Fibroblast of skin of right quadriceps (primary cell): ENCODE results near the gene COQ3.

Experiments used
- DNase-seq: peaks from one replicate; pipeline ENCODE4 v3.0.0-alpha.2; 2013

Gene COQ3

DNA sequence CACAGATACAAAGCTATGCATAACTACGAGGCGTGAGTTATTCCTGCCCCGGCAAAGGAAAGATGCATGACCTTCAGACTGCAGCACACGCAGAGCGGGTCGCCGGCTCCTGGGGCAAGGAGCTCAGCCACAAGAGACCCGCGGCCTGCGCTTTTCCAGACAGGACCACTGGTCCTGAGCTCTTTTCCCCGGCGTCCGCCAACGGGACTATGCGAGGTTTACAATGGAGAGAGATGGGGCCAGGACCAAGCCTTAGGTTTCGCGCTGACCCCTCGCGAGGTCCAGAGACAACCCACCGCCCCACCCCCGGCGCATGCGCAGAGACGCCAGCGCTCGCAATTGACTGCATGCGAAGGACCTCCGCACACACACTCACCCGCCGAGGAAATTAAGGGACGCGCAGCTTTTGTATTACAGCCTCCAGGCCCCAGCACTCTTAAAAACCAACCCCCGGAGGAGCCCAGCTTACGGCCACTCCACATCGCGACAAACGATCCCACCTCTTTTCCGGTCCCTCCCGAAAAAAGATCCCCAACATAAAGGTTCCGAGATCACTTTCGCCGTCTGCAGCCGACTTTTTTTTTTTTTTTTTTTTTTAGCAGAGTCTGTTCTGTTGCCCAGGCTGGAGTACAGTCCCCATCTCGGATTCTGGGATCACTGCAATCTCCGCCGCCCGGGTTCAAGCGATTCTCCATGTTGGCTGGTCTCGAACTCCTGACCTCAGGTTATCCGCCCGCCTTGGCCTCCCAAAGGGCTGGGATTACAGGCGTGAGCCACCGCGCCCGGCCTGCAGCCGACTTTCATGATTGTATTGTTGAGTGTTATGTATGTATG lies at the start of gene COQ3:
Gene COQ3, minus strand, starts transcription at position 498 of the 834 bp plus-strand sequence. Its CDS starts 16 bp downstream, at position 482.
- DNase-seq = peak; percentile 77

DNA sequence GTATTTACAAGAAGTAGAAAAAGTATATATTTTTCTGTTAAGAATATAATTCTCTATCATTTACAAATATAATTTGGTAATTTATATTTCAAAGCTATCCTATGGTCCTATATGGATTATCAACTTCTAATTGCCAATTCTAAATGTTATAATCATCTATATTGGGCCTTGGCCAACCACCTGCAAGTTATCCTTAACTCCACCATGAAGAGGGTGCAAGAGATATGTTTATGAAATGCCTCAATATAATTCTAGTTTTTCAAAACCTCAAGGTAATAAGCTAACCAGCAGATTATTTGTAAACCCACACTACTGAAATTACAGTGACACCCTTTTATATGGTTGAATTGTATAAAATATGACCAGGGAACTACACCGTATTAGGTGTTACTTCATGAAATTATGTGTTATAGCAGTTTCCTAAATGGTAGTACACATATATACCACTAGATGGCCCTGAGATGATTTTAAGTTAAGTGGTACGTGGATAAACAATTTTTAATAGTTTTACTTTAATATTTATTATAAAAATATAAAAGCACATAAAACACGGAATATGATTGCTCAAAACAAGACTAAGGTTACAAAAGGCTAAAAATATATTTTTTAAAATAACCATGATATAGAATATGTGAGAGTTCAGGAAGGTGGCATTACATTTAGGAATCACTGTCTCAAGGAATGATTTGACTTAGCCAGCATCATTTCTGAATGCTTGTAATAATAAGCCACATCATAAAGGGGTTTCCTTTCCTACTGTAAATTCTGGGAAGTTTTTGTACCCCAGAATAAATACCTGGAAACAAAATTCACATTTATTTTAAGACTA lies 40.9 kb upstream of the COQ3 start:
- DNase-seq = peak; percentile 20

DNA sequence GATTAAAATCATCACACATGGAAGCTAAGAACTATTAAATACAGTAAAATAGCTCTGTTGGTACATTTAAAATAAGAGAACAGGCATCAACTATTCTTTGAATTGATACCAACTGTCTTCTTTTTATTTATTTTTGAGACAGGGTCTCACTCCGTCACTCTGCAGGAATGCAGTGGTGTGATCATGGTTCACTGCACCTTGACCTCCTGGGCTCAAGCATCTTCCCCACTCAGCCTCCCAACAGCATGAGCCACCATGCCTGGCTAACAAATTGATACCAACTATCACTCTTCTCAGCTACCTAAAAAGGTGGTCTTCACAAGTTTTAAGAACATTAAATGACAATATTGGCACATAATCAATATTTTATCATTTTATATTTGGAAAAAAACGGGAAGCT lies 38.9 kb upstream of the COQ3 start:
- no peak for DNase-seq

DNA sequence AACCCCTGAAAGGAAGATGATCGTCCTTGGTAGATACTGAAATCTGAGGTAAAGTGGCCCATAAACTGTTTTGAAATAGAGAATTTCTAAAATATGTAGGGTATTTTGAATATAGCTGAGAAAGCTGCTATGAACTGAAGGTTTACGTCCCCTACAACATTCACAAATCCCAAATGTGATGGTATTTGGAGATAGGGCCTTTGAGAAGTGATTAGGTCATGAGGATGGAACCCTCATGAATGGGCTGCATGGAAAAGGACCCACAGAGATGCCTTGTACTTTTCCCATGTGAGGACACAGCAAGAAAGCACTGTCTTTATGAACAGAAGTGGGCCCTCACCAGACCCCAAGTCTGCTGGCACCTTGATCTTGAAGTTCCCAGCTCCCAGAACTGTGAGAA lies 37.9 kb upstream of the COQ3 start:
- no peak for DNase-seq

DNA sequence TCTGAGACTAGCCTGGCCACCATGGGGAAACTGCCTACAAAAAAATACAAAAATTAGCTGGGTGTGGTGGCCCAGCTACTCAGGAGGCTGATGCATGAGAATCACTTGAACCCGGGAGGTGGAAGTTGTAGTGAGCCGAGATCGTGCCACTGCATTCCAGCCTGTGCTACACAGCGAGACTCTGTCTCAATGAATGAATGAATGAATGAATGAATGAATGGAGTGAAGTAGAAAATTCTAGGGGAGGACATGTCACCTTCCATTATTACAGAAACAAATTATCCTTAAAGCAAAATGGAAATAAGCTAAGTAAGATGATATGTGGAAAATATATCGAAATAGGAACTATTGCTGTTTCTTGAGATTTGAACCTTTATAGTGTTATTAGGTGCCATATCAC lies 34.0 kb upstream of the COQ3 start:
- DNase-seq = no peak

DNA sequence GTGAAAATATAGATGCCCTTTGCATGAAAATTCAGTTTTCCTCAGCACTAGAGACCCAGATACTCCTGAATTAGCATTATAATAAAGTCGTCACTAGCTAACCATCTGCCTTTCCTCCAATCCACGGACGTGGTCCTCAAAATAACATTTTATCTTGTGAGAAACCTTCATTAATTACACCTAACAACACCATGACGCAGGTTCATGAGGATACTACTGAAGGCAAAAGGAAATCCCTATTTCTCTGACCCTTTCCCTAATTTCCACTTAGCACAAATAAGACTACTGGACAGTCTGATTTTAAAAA lies 32.4 kb upstream of the COQ3 start:
- DNase-seq = no peak

DNA sequence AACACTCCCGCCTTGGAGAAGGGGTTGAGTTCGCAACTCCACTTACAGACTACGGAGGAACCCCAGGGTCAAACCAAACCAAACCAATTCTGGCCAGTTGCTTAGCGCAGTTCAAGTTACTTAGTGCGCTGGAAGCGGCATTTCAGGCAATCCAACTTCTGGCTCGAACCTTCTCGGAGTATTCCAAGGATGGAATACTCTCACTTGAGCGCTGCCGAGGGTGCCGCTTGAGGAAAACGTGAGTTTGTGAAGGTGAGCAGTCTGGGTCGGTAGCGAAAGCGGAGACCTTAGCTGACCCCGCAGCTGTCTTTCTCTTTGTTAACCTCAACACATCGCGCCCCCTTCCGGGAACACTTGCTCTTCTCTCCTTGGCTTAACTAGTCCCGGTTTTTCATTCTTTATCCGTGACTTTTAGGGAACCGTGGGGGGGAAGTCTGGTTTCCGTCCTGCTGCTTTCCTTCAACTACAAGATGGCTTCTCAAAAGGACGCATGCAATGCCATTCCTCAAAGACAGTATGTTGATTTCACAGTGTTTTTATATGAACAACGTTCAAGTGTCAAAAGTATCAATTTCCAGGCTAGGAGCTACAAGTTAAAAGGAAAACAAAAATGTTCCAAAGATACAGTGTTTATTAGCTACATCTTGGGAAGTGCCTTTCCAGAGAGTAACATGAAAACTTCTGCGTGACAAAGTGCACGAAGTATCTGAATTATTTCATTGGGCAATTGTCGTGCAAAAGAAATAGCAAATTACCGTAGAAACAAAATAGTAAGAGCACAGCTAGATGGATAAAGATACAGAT lies 31.9 kb upstream of the COQ3 start:
- DNase-seq = peak; percentile 83

DNA sequence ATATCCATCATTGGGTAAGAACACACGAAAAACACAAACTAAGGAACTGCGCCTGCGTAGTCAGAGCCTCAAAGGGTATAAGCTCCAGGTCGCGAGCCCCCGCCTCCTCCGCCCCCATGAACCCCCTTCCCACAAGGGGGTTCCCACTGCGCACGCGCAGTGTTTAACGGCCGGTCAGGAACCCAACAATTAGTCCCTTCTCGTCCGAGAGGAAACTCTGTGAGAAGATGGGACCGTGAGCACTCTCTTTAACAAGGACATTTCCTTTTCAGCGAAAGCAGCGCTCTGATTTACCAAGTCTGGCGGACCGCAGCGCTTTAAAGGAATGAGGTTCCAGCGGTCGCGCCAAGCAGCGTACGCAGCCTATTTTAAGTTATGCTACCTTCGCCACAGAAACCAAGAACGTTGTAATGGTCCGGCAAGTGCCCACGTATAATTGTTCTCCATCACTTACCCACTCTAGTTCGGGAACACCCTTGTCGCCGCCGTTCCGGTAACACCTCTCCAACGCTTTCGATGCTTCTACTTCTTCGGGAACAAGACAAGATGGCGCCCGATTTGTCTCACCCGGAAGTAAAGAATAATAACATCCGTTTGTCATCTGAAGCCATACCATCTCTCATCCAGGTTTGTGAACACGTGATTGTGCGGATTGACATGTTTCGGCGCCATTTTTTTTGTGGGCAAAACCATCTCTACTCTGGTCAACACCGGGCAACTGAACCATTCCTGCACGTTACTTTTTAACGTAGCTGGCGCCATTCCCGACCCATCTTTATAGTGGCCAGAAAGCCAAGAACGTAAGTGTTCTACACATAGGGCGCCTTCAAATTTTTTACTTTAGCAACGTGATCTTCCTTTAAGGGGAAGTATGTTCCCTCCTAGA lies 31.0 kb upstream of the COQ3 start, which contains the start of gene PNISR:
Gene PNISR, minus strand, starts transcription at position 548 of the 886 bp plus-strand sequence. CDS start 10,649 bp downstream, outside the sequence.
- peak; percentile 99 for DNase-seq

GRCh38 chr6:99424022-99424421 lies 30.0 kb upstream of the COQ3 start:
- DNase-seq = no peak

GRCh38 chr6:99422912-99423311 lies 28.9 kb upstream of the COQ3 start:
- no peak for DNase-seq

- no peak for DNase-seq
Observed at GRCh38 chr6:99416892-99417767, 23.1 kb upstream of the COQ3 start.

DNA sequence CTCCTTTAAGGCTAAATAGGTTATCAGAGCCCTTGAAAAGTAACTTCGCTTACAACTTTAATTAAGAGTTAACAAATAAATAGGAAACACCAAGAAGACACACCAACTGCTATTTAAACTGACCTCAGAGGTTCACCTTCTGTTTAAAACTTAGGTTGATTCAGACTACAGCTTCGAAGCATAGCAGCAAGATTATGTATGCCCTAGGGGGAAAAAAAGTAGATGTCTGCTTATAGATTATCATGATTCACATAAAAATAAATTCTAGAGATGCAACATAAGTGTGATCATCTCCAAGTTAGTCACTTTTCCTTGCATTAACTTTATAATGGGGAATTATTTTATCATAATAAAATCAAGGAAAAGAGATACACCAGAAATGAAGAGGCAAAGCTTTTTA lies 22.2 kb upstream of the COQ3 start:
- DNase-seq = no peak

GRCh38 chr6:99415446-99415845 lies 21.5 kb upstream of the COQ3 start:
- no peak for DNase-seq

DNA sequence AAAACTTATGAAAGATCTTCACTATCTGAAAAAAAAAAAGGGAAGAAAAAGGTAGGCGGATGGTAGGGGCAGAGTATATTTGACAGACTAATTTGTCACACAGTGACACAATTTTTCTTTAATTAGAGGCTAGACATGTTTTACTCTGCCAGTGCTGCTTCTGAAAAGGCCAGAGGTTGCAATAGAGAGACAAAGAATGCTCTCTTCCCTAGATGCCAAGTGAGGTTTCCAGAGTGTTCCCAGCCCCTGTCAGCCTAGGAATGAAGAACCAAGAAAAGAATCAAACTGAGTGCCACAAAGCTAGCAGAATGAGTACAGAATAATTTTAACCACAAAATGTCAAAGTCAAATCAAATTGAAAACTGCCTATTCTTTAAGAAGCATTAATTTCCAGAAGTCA lies 18.1 kb upstream of the COQ3 start:
- DNase-seq = no peak

GRCh38 chr6:99409672-99410071 lies 15.7 kb upstream of the COQ3 start:
- no peak for DNase-seq

- DNase-seq = no peak
Observed at GRCh38 chr6:99407076-99407475, 13.1 kb upstream of the COQ3 start.

DNA sequence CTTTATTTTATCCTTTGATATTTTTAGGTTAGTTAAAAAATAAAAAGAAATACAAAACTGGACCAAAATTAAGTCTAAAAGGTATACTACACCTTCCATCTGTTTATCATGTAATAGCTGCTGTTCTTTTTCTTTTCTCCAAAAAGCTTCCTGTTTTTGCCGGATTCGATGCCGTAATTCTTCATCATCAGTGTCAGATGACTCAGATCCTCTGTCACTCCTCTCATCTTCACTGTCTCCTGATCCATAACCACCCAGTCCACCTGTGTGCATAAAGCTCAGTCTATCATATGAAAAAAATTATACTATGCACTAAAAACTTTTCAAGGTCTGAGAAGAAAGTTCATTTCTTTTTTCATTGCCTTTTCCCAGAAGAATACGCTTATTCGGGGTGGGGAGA lies 8.5 kb upstream of the COQ3 start:
- no peak for DNase-seq

DNA sequence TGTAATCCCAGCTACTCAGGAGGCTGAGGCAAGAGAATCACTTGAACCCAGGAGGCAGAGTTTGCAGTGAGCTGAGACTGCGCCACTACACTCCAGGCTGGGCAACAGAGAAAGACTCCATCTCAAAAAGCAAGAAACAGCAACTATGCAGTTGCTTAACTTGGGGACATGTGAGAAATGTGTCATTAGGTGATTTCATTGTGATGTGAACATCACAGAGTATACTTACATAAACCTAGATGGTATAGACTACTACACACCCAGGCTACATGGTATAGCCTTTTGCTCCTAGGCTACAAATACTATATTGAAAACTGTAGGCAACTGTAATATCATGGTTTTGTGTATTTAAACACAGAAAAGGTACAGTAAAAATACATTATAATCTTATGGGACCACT lies 3.3 kb upstream of the COQ3 start:
- no peak for DNase-seq

GRCh38 chr6:99393366-99393697 lies 663 bp downstream of the COQ3 start:
- DNase-seq = no peak

DNA sequence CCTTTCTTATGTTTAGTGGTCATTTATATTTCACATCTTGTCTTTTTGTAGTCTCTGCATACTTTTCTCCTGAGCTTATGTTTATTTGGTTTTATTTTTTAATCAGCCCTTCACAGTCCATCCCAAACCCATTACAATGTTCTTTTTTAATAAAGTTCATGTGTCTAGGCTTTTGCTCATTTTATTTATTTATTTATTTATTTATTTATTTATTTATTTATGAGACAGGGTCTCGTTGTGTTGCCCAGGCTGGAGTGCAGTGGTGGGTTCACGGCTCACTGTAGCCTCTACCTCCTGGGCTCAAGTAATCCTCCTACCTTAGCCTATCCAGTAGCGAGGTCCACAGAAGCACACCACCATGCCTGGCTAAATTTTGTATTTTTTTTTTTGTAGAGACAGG lies 3.1 kb downstream of the COQ3 start:
- DNase-seq = no peak

DNA sequence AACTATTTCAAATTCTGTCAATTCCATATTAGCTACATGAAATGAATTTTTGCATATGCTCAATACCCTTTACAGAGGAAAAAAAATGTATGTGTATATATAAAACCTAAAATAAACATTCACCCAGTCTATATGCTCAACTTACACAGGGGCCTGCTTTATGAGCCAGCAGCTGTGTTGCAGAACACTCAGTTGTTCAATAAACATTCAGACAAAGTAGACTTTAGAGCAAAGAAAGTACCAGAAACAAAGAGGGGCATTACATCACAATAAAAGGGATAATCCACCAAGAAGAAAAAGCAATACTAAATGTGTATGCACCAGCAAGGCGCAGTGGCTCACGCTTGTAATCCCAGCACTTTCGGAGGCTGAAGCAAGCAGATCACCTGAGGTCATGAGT lies 9.5 kb downstream of the COQ3 start:
- no peak for DNase-seq
